Mucosa of rectum (tissue), 2 donors: Measurements from ENCODE around the gene SULT2B1.
A peak's percentile ranks its signal among the peaks of the same experiment; 100 is the strongest.
"Not testable (repeated sequence)": the region's sequence is repeated elsewhere in the genome, so short reads cannot be mapped to it uniquely, and the experiment has no call there.

Experiments
- H3K27ac ChIP-seq, 2 donors: one replicate each; pipeline ENCODE4 v1.7.0; 2013; ENCODE audit warnings: inconsistent platforms in 2 of 2, low read depth in 2 of 2, low read length in 2 of 2
- H3K27me3 ChIP-seq, 2 donors: one replicate each; pipeline ENCODE4 v1.7.0; 2013; ENCODE audit warnings: low read length in 2 of 2; ENCODE audit not compliant: control insufficient read depth in 2 of 2, insufficient read depth in 2 of 2
- H3K36me3 ChIP-seq, 2 donors: one replicate each; pipeline ENCODE4 v1.7.0; 2013; ENCODE audit warnings: low read length in 2 of 2; ENCODE audit not compliant: control insufficient read depth in 2 of 2, insufficient read depth in 2 of 2
- H3K4me1 ChIP-seq, 2 donors: one replicate each; pipeline ENCODE4 v1.7.0; 2013; ENCODE audit warnings: low read length in 2 of 2, mild to moderate bottlenecking in 1 of 2; ENCODE audit not compliant: control insufficient read depth in 2 of 2, insufficient read depth in 2 of 2
- H3K4me3 ChIP-seq, 2 donors: one replicate each; pipeline ENCODE4 v1.7.0; 2013; ENCODE audit warnings: low read length in 2 of 2
- H3K9ac ChIP-seq, 2 donors: one replicate each; pipeline ENCODE4 v1.7.0; 2013; ENCODE audit warnings: low read length in 2 of 2, low read depth in 1 of 2, mild to moderate bottlenecking in 1 of 2
- H3K9me3 ChIP-seq, 2 donors: one replicate each; pipeline ENCODE4 v1.7.0; 2013; ENCODE audit warnings: low read length in 2 of 2; ENCODE audit not compliant: control insufficient read depth in 2 of 2
- donor health status: healthy.
- donor health status: Normal muscosa, but diverticular disease.

The SULT2B1 gene

DNA sequence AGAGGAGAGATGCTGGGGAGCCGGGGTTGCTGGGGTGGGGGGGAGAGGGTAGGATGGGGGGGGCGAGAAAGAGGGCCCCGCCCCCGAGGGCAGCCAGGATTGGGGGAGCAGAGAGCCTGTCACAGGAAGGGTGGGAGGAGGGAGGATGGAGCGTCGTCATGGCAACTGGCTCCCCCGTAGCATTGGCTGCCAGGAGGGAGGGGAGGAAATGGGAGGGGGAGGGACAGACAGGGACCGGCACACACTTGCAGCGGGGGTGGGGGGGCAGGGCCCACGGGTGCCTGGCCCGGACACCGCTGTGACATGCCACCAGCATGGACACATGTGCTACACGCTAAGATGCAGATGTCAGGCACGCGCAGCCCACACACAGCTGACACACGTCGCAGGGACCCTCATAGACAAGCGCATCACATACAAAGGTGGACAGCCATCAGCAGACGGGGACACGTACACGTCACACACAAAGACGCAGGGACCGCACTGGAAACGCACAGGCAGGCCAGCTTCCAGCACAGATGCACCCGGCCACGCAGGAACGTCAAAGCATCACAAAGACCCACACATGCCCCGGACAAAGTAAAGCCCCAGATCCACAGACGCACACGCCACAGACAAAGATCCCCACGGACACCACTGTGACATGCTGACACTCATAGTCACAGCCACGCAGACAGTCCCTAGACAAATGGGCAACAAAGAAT lies 40.0 kb upstream of the SULT2B1 start, which contains the start of gene LMTK3:
TSS of gene LMTK3 (minus strand) at position 36 of the 704 bp plus-strand sequence. CDS start 259 bp downstream, outside the sequence.
- Histone ChIP-seq H3K9ac (no peak within 1 kb of the TSS), H3K27ac (no peak within 1 kb of the TSS), H3K9me3 (no peaks in the 10 kb centered on the region), H3K4me1 (peaks cover 0 to 4% of the 10 kb centered on the region in 2 donors), H3K27me3 (peaks cover 21 to 43% of the 10 kb centered on the region in 2 donors), H3K36me3 (no peaks in the 10 kb centered on the region), H3K4me3 (peak within 1 kb of the TSS in 1 of 2 donors; percentile 48)

- Histone ChIP-seq H3K36me3 (no peaks in the 10 kb centered on the region), H3K27me3 (peaks cover 21 to 40% of the 10 kb centered on the region in 2 donors), H3K9me3 (no peaks in the 10 kb centered on the region), H3K27ac (no peak overlapping the region), H3K9ac (no peak overlapping the region), H3K4me3 (no peak overlapping the region), H3K4me1 (peaks cover 0 to 4% of the 10 kb centered on the region in 2 donors)
Observed at GRCh38 chr19:48512504-48513288, 39.3 kb upstream of the SULT2B1 start.

DNA sequence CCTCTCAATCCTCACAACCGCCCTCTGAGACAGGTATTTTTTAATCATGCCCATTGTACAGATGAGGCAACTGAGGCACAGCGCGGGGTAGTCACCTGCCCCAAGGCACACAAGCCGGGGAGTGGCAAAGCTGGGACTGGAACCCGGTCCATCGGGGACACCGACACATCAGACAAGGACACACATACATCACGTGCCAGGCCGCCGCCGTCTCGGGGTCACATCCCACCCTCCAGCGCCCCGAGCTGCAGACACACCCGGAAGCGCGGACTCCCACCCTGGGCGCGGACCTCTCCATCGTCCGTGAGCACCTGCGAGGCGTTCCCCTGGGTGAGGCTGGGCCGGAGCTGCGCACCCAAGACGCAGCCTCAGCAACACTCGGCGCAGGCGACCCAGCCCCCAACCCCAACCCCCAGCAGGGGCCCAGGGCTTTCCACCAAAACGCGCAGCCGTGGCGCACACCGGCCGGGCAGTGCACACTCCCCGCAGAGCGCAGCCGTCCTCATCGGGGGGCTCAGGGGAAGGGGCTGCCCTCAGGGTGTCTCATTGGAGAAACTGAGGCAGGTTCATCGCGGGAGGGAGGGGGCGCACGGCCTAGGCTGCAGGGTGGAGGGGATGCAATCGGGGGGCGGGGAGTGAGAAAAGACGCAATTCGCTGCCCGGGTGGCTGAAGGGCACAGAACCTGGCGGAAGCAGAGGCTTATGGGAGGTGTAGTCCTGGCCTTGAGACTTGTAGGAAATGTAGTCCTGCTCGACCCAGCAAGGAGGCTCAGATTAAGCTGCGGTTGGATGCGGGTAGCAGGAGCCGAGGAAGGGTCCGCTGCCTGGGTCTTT lies 38.5 kb upstream of the SULT2B1 start:
- no peaks in the 10 kb centered on the region for H3K36me3 ChIP-seq
- H3K9me3 ChIP-seq = no peaks in the 10 kb centered on the region
- peak overlapping the region; percentile 31 to 55 for H3K4me3 ChIP-seq
- no peak overlapping the region for H3K9ac ChIP-seq
- peaks cover 21 to 37% of the 10 kb centered on the region in 2 donors for H3K27me3 ChIP-seq
- no peak overlapping the region for H3K27ac ChIP-seq
- H3K4me1 ChIP-seq = peaks cover 0 to 4% of the 10 kb centered on the region in 2 donors

- Histone ChIP-seq H3K27ac (no peak overlapping the region), H3K4me3 (no peak overlapping the region), H3K27me3 (peaks cover 19 to 33% of the 10 kb centered on the region in 2 donors)
Observed at GRCh38 chr19:48514123-48514458, 37.9 kb upstream of the SULT2B1 start.

GRCh38 chr19:48516536-48516935 lies 35.4 kb upstream of the SULT2B1 start:
- H3K27ac ChIP-seq = no peak overlapping the region
- no peaks in the 10 kb centered on the region for H3K36me3 ChIP-seq

More at GRCh38 chr19:48514123-48514458, 37.9 kb upstream of the SULT2B1 start:
- Histone ChIP-seq H3K36me3 (no peaks in the 10 kb centered on the region), H3K9ac (no peak overlapping the region), H3K4me1 (peaks cover 0 to 4% of the 10 kb centered on the region in 2 donors), H3K9me3 (no peaks in the 10 kb centered on the region)

GRCh38 chr19:48518207-48518606 lies 33.8 kb upstream of the SULT2B1 start:
- Histone ChIP-seq H3K9me3 (no peaks in the 10 kb centered on the region), H3K4me3 (no peak overlapping the region), H3K9ac (no peak overlapping the region), H3K36me3 (no peaks in the 10 kb centered on the region), H3K27ac (no peak overlapping the region), H3K4me1 (no peaks in the 10 kb centered on the region), H3K27me3 (peaks cover 2 to 16% of the 10 kb centered on the region in 2 donors)

More at GRCh38 chr19:48516536-48516935, 35.4 kb upstream of the SULT2B1 start:
- Histone ChIP-seq H3K9ac (no peak overlapping the region), H3K9me3 (no peaks in the 10 kb centered on the region), H3K4me1 (peaks cover 0 to 4% of the 10 kb centered on the region in 2 donors), H3K4me3 (no peak overlapping the region), H3K27me3 (peaks cover 15 to 24% of the 10 kb centered on the region in 2 donors)

DNA sequence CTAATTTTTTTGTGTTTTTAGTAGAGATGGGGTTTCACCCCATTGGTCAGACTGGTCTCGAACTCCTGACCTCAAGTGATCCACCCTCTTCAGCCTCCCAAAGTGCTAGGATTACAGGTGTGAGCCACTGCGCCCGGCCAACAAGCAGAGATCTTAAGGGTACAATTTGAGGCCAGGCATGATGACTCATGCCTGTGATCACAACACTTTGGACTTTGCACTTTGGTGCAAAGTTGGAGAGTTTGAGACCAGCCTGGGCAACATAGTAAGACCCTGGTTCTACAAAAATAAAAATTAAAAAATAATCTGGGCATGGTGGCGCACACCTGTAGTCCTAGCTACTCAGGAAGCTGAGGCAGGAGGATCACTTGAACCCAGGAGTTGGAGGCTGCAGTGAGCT lies 32.5 kb upstream of the SULT2B1 start:
- not testable (repeated sequence) for H3K36me3 ChIP-seq, H3K9ac ChIP-seq, H3K9me3 ChIP-seq, H3K4me1 ChIP-seq, H3K27ac ChIP-seq, H3K4me3 ChIP-seq
- peaks cover 3 to 13% of the 10 kb centered on the region in 2 donors for H3K27me3 ChIP-seq

GRCh38 chr19:48520134-48520533 lies 31.8 kb upstream of the SULT2B1 start:
- H3K27me3 ChIP-seq = peaks cover 3 to 13% of the 10 kb centered on the region in 2 donors
- peaks cover 0 to 5% of the 10 kb centered on the region in 2 donors for H3K9me3 ChIP-seq
- H3K4me3 ChIP-seq = no peak overlapping the region
- no peak overlapping the region for H3K27ac ChIP-seq
- H3K9ac ChIP-seq = no peak overlapping the region
- no peaks in the 10 kb centered on the region for H3K36me3 ChIP-seq
- H3K4me1 ChIP-seq = no peaks in the 10 kb centered on the region

DNA sequence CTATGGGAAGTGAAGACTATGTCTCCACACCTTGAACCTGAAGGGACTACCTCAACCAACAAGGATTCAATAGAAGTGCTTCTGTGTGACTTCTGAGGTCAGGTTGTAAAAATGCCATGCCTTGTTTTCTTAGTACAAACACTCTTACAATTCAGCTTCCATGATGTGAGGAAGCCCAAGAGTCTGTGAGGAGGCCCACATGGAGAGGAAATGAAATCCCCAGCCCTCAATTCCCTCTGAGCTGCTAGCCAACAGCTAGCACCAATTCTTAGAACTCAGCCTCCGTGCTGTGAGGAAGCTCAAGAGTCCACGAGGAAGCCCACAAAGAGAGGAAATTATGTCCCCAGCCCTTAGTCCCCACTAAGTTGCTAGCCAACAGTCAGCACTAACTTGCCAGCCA lies 27.8 kb upstream of the SULT2B1 start:
- Histone ChIP-seq H3K4me1 (no peaks in the 10 kb centered on the region), H3K27me3 (peaks cover 3 to 10% of the 10 kb centered on the region in 2 donors), H3K9me3 (peaks cover 7 to 22% of the 10 kb centered on the region in 2 donors), H3K9ac (no peak overlapping the region), H3K27ac (no peak overlapping the region), H3K36me3 (no peaks in the 10 kb centered on the region), H3K4me3 (no peak overlapping the region)
